Prostate gland (tissue), 2 donors: ENCODE data around the gene PRR5L. TPM values are rescaled to one million over a fixed set of nuclear protein-coding genes. Genes with fewer than 3 reads are reported as not detected.
"Not testable (repeated sequence)": the region's sequence is repeated elsewhere in the genome, so short reads cannot be mapped to it uniquely, and the experiment has no call there.

Experiments used
- DNase-seq: peaks from one replicate; pipeline ENCODE4 v3.0.0-alpha.2; 2019; ENCODE audit warnings: low spot score
- H3K27ac ChIP-seq, 2 donors: fragments of 200-600 bp; sonication (generic); 2 replicates each; pipeline ENCODE4 v1.5.1; 2017 to 2019
- H3K27me3 ChIP-seq: fragments of 200-600 bp; sonication (generic); replicated peaks from 2 replicates; pipeline ENCODE4 v1.5.1; 2019; ENCODE audit not compliant: insufficient read depth
- H3K36me3 ChIP-seq, 2 donors: fragments of 200-600 bp; sonication (generic); 1 replicate in 1 of 2; 2 replicates in 1 of 2; pipeline versions ENCODE4 v1.5.1 to v1.8.1; 2017 to 2019
- H3K4me1 ChIP-seq: fragments of 200-600 bp; sonication (generic); replicated peaks from 2 replicates; pipeline ENCODE4 v1.5.1; 2019
- H3K4me3 ChIP-seq, 2 donors: fragments of 200-600 bp; sonication (generic); 2 replicates each; pipeline ENCODE4 v1.5.1; 2017 to 2019
- H3K9me3 ChIP-seq: fragments of 200-600 bp; sonication (generic); 2 replicates; pipeline ENCODE4 v1.5.1; 2017
- CTCF ChIP-seq, 4 experiments: fragments of 200-600 bp in 2 of 4; fragments of 450-650 bp in 2 of 4; sonication (generic) in 2 of 4; IDR thresholded peaks; 1 replicate in 3 of 4; 2 replicates in 1 of 4; pipeline ENCODE4 v1.5.1; 2016 to 2019; ENCODE audit warnings: antibody characterized with exemption in 4 of 4, mild to moderate bottlenecking in 2 of 4, moderate library complexity in 2 of 4
- POLR2A ChIP-seq: fragments of 450-650 bp; IDR thresholded peaks from one replicate; pipeline ENCODE4 v1.6.1; 2016; ENCODE audit warnings: antibody characterized with exemption, mild to moderate bottlenecking
- POLR2AphosphoS5 ChIP-seq: sonication (generic); formaldehyde crosslinking; IDR thresholded peaks from one replicate; pipeline ENCODE4 v1.6.1; 2017; ENCODE audit warnings: antibody characterized with exemption
- WGBS: methylation state at CpG from one replicate; pipeline ENCODE4 v1.1.5; 2018; 5-methylcytosine and 5-hydroxymethylcytosine counted together
- intact Hi-C: fragments of 100-400 bp; cut with DNase I; formaldehyde crosslinking; loops from one replicate; pipeline ENCODE4 v1.14.2; 2022
- total RNA-seq, 2 donors: library from RNA; depleted of rRNA; stranded (reverse); fragments of >200 nt; gene quantifications; one replicate each; pipeline ENCODE4 v1.1.0, GENCODE V29; 2016

The PRR5L gene
- total RNA-seq, 2 donors from 2014 or later = 4.0 to 10.1 TPM

GRCh38 chr11:36509201-36509639 lies 213.1 kb downstream of the PRR5L start:
- Histone ChIP-seq H3K4me1 (no peaks in the 10 kb centered on the region), H3K27me3 (no peaks in the 10 kb centered on the region), H3K36me3 (no peaks in the 10 kb centered on the region), H3K4me3 (peak overlapping the region; percentile 62 to 80), H3K27ac (peak overlapping the region; percentile 83 to 87), H3K9me3 (no peaks in the 10 kb centered on the region)
- no peak for DNase-seq
- intact Hi-C loops = no loop called here
- no peak for TF ChIP-seq CTCF (IDR thresholded peaks at IDR 0.05)
- no peak for TF ChIP-seq POLR2A
- TF ChIP-seq POLR2AphosphoS5 = no peak
- WGBS = under 1% methylated on average over 15 of the region's 15 CpGs

- Histone ChIP-seq H3K27me3 (no peaks in the 10 kb centered on the region), H3K36me3 (no peaks in the 10 kb centered on the region), H3K9me3 (no peaks in the 10 kb centered on the region), H3K4me1 (no peaks in the 10 kb centered on the region), H3K4me3 (peak within 1 kb of the TSS; percentile 62 to 80), H3K27ac (peak within 1 kb of the TSS; percentile 83 to 87)
- DNase-seq = peak; percentile 83
- WGBS = under 1% methylated on average over 69 of the region's 81 CpGs
- intact Hi-C loops = no loop called here
- TF ChIP-seq POLR2A (peak; percentile 64), POLR2AphosphoS5 (peak; percentile 80), CTCF (IDR thresholded peaks at IDR 0.05) (peak; percentile 83 to 93 (median 89))
Measured at GRCh38 chr11:36509694-36510593, 213.9 kb downstream of the PRR5L start, which contains the start of gene TRAF6. TRAF6 (minus strand) TSS chr11:36510272; CDS start chr11:36501515, 8,757 bp downstream.

GRCh38 chr11:36510594-36510942 lies 214.5 kb downstream of the PRR5L start:
- H3K4me1 ChIP-seq = no peaks in the 10 kb centered on the region
- H3K36me3 ChIP-seq = no peaks in the 10 kb centered on the region
- WGBS = 2% methylated on average over 8 of the region's 8 CpGs
- no peaks in the 10 kb centered on the region for H3K9me3 ChIP-seq
- H3K27me3 ChIP-seq = no peaks in the 10 kb centered on the region
- peak overlapping the region; percentile 83 to 87 for H3K27ac ChIP-seq
- H3K4me3 ChIP-seq = peak overlapping the region; percentile 62 to 80
- intact Hi-C loops = no loop called here
- no peak for TF ChIP-seq POLR2AphosphoS5
- TF ChIP-seq POLR2A = no peak
- TF ChIP-seq CTCF (IDR thresholded peaks at IDR 0.05) = no peak
- DNase-seq = no peak

GRCh38 chr11:36511062-36511461 lies 215.0 kb downstream of the PRR5L start:
- H3K4me1 ChIP-seq, H3K36me3 ChIP-seq, DNase-seq, H3K9me3 ChIP-seq, H3K27me3 ChIP-seq, intact Hi-C loops: not testable (repeated sequence)
- WGBS = 59% methylated on average over 2 of the region's 2 CpGs
- H3K27ac ChIP-seq = peak overlapping the region in 1 of 2 donors; percentile 87
- H3K4me3 ChIP-seq = peak overlapping the region in 1 of 2 donors; percentile 80

GRCh38 chr11:36512016-36512415 lies 215.9 kb downstream of the PRR5L start:
- intact Hi-C loops = no loop called here
- Histone ChIP-seq H3K36me3 (no peaks in the 10 kb centered on the region), H3K4me3 (no peak overlapping the region), H3K27me3 (no peaks in the 10 kb centered on the region), H3K27ac (no peak overlapping the region), H3K9me3 (no peaks in the 10 kb centered on the region), H3K4me1 (no peaks in the 10 kb centered on the region)
- DNase-seq = no peak
- WGBS = 70% methylated on average over 5 of the region's 5 CpGs
- no peak for TF ChIP-seq POLR2A
- TF ChIP-seq CTCF (IDR thresholded peaks at IDR 0.05) = no peak
- no peak for TF ChIP-seq POLR2AphosphoS5
